Esophagus muscularis mucosa (tissue), 4 donors: ENCODE results near the gene MPO. TPM values are rescaled to one million over a fixed set of nuclear protein-coding genes. Genes with fewer than 3 reads are reported as not detected.

Experiments
- DNase-seq: peaks from one replicate; pipeline ENCODE4 v3.0.0-alpha.2; 2017; ENCODE audit errors: extremely low spot score
- H3K27ac ChIP-seq, 4 donors: fragments of 200-600 bp; sonication (generic); replicated peaks in 1 of 4; 1 replicate in 3 of 4; 2 replicates in 1 of 4; pipeline ENCODE4 v1.5.1; 2016 to 2019; ENCODE audit warnings: mild to moderate bottlenecking in 1 of 4
- H3K27me3 ChIP-seq, 4 donors: fragments of 200-600 bp; sonication (generic); one replicate each; pipeline versions ENCODE4 v1.5.1 to v1.6.0; 2016 to 2019
- H3K36me3 ChIP-seq, 4 donors: fragments of 200-600 bp; sonication (generic); one replicate each; pipeline ENCODE4 v1.5.1; 2016 to 2019
- H3K4me1 ChIP-seq, 4 donors: fragments of 200-600 bp; sonication (generic); one replicate each; pipeline ENCODE4 v1.5.1; 2016 to 2019
- H3K4me3 ChIP-seq, 4 donors: fragments of 200-600 bp; sonication (generic); 1 replicate in 2 of 4; 2 replicates in 2 of 4; pipeline ENCODE4 v1.5.1; 2016 to 2019; ENCODE audit warnings: mild to moderate bottlenecking in 4 of 4, moderate library complexity in 1 of 4
- H3K9me3 ChIP-seq, 4 donors: fragments of 200-600 bp; sonication (generic); 1 replicate in 3 of 4; 2 replicates in 1 of 4; pipeline ENCODE4 v1.5.1; 2016 to 2019
- EP300 ChIP-seq: sonication (generic); formaldehyde crosslinking; IDR thresholded peaks from one replicate; pipeline ENCODE4 v1.6.1; 2017; ENCODE audit warnings: antibody characterized with exemption
- POLR2A ChIP-seq: fragments of 450-650 bp; IDR thresholded peaks from one replicate; pipeline ENCODE4 v1.6.1; 2017; ENCODE audit warnings: antibody characterized with exemption, moderate library complexity, mild to moderate bottlenecking, low read depth
- POLR2AphosphoS5 ChIP-seq, 2 donors: sonication (generic); formaldehyde crosslinking; IDR thresholded peaks; one replicate each; pipeline ENCODE4 v1.6.1; 2017; ENCODE audit warnings: antibody characterized with exemption in 2 of 2
- WGBS: methylation state at CpG from one replicate; pipeline ENCODE4 v1.1.5; 2018; 5-methylcytosine and 5-hydroxymethylcytosine counted together
- intact Hi-C: fragments of 100-400 bp; cut with DNase I; formaldehyde crosslinking; loops from one replicate; pipeline ENCODE4 v1.15.1; 2023
- total RNA-seq, 4 donors: library from RNA; depleted of rRNA; stranded (reverse); fragments of >200 nt; gene quantifications; one replicate each; pipeline versions ENCODE4 v1.1.0 to v1.2.1, GENCODE V29; 2016
- TF ChIP-seq, protein P1 (sequence below), 3 experiments: fragments of 200-600 bp in 2 of 3; fragments of 450-650 bp in 1 of 3; sonication (generic) in 2 of 3; IDR thresholded peaks; one replicate each; pipeline ENCODE4 v1.5.1; 2017 to 2019; ENCODE audit warnings: antibody characterized with exemption in 3 of 3, mild to moderate bottlenecking in 2 of 3, moderate library complexity in 1 of 3

MPO gene
- total RNA-seq, 4 donors from 2014 or later: 0.23 to 0.66 TPM; not detected in 2

GRCh38 chr17:58228679-58229078, 52.1 kb downstream of the MPO start:
- H3K27ac ChIP-seq: no peak overlapping the region
- intact Hi-C loops: no loop called here
- no peaks in the 10 kb centered on the region for H3K4me1 ChIP-seq
- peaks cover 0 to 24% (median 0%) of the 10 kb centered on the region in 4 donors for H3K27me3 ChIP-seq
- WGBS: 39% methylated on average over 3 of the region's 3 CpGs
- no peak overlapping the region for H3K4me3 ChIP-seq
- DNase-seq: no peak
- TF ChIP-seq EP300 (no peak), POLR2AphosphoS5 (IDR thresholded peaks at IDR 0.05) (no peak)
- no peaks in the 10 kb centered on the region for H3K36me3 ChIP-seq
- no peaks in the 10 kb centered on the region for H3K9me3 ChIP-seq

- H3K9me3 ChIP-seq: no peaks in the 10 kb centered on the region
- H3K4me1 ChIP-seq: no peaks in the 10 kb centered on the region
- peaks cover 0 to 18% (median 0%) of the 10 kb centered on the region in 4 donors for H3K27me3 ChIP-seq
- no peak for DNase-seq
- no peak overlapping the region for H3K27ac ChIP-seq
- WGBS: 81% methylated on average over 3 of the region's 3 CpGs
- H3K36me3 ChIP-seq: no peaks in the 10 kb centered on the region
- no peak for TF ChIP-seq POLR2A
- no peak for TF ChIP-seq EP300
- TF ChIP-seq, protein P1, sequence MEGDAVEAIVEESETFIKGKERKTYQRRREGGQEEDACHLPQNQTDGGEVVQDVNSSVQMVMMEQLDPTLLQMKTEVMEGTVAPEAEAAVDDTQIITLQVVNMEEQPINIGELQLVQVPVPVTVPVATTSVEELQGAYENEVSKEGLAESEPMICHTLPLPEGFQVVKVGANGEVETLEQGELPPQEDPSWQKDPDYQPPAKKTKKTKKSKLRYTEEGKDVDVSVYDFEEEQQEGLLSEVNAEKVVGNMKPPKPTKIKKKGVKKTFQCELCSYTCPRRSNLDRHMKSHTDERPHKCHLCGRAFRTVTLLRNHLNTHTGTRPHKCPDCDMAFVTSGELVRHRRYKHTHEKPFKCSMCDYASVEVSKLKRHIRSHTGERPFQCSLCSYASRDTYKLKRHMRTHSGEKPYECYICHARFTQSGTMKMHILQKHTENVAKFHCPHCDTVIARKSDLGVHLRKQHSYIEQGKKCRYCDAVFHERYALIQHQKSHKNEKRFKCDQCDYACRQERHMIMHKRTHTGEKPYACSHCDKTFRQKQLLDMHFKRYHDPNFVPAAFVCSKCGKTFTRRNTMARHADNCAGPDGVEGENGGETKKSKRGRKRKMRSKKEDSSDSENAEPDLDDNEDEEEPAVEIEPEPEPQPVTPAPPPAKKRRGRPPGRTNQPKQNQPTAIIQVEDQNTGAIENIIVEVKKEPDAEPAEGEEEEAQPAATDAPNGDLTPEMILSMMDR (IDR thresholded peaks at IDR 0.05): no peak
- no peak for TF ChIP-seq POLR2AphosphoS5 (IDR thresholded peaks at IDR 0.05)
- no peak overlapping the region for H3K4me3 ChIP-seq
- intact Hi-C loops: no loop called here
Measured at GRCh38 chr17:58227733-58228132, 53.0 kb downstream of the MPO start.

DNA sequence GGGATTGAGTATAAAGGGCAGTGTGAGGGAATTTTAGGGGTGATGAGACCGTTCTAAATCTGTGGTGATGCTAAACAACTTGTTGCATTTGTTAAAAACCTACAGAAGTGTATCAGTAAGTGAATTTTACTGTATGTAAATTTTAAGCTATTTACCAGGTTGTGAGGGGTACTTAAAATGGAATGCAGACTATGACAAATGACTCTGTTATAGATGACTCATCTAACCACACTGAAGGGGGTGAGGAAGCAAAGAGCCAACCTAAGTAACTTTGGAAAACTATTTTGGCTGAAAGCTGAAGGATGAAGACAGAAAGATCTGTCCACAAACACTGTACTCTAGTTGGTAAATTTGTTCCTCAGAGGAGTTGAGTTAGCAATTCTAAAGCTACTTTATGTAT, 56.4 kb downstream of the MPO start:
- H3K4me3 ChIP-seq: no peak overlapping the region
- H3K9me3 ChIP-seq: no peaks in the 10 kb centered on the region
- H3K36me3 ChIP-seq: no peaks in the 10 kb centered on the region
- 52% methylated on average over 1 of the region's 1 CpG for WGBS
- H3K27me3 ChIP-seq: no peaks in the 10 kb centered on the region
- H3K27ac ChIP-seq: no peak overlapping the region
- DNase-seq: no peak
- TF ChIP-seq POLR2A: no peak
- no peak for TF ChIP-seq EP300
- TF ChIP-seq, protein P1 (IDR thresholded peaks at IDR 0.05): no peak
- no peak for TF ChIP-seq POLR2AphosphoS5 (IDR thresholded peaks at IDR 0.05)
- H3K4me1 ChIP-seq: peaks cover 7 to 9% (median 8%) of the 10 kb centered on the region in 4 donors
- intact Hi-C loops: no loop called here

Other genes with a start within 250 kb of the MPO start
- gene DYNLL2, start 197.5 kb downstream of the MPO start, total RNA-seq: 10 to 100 TPM; 22.2 to 37.0 (median 36.3) TPM
- gene OR4D1, start 132.6 kb downstream of the MPO start, total RNA-seq: not detected
- not detected for gene OR4D2, start 114.0 kb downstream of the MPO start, total RNA-seq
- gene EPX, start 88.2 kb downstream of the MPO start, total RNA-seq: not detected
- 10 to 100 TPM in 1 of 4 donors, 1 to 10 TPM in 3; 6.2 to 12.5 (median 6.9) TPM for gene MKS1, start 61.7 kb downstream of the MPO start, total RNA-seq
- not detected for gene LPO, start 42.4 kb downstream of the MPO start, total RNA-seq
- 10 to 100 TPM in 3 of 4 donors, 1 to 10 TPM in 1; 10.0 to 19.0 (median 16.0) TPM for gene TSPOAP1, start 47.9 kb upstream of the MPO start, total RNA-seq
- gene SUPT4H1, start 71.3 kb upstream of the MPO start, total RNA-seq: 10 to 100 TPM; 35.3 to 59.6 (median 47.0) TPM
- gene RNF43, start 136.6 kb upstream of the MPO start, total RNA-seq: under 1 TPM in 3 of 4 donors, not detected in 1; under 0.01 to 0.26 (median 0.11) TPM
- under 1 TPM in 2 of 4 donors, not detected in 2; under 0.01 to 0.13 TPM for gene HSF5, start 207.5 kb upstream of the MPO start, total RNA-seq
- gene MTMR4, start 233.7 kb upstream of the MPO start, total RNA-seq: 10 to 100 TPM; 24.4 to 29.9 (median 28.4) TPM